ENCODE measurements around the gene GMPS.

- TF ChIP-seq POLR2A (IDR thresholded peaks at IDR 0.05) (no peak), CTCF (IDR thresholded peaks at IDR 0.05) (no peak)
Observed at GRCh38 chr3:155944081-155944480, 73.6 kb downstream of the GMPS start.
